HG03108 (cell line): ENCODE data around the gene DNAH7.
"Not testable (repeated sequence)": the region's sequence is repeated elsewhere in the genome, so short reads cannot be mapped to it uniquely, and the experiment has no call there.

Experiments
- ATAC-seq: cut with Tn5 transposase; IDR thresholded peaks from one replicate; pipeline ENCODE4 v1.9.1; 2021; ENCODE audit warnings: moderate library complexity; ENCODE audit not compliant: unreplicated experiment

DNAH7 gene

GRCh38 chr2:196068271-196069209, at the start of gene DNAH7:
Gene DNAH7, minus strand, starts transcription at chr2:196068837. Its CDS starts 126 bp downstream, at chr2:196068711.
- peak; percentile 97 for ATAC-seq

GRCh38 chr2:196117214-196117705, 48.6 kb upstream of the DNAH7 start:
- no peak for ATAC-seq

GRCh38 chr2:196113061-196113974, 44.7 kb upstream of the DNAH7 start:
- ATAC-seq = no peak

GRCh38 chr2:196112418-196113034, 43.9 kb upstream of the DNAH7 start:
- ATAC-seq = no peak

GRCh38 chr2:196108604-196109003, 40.0 kb upstream of the DNAH7 start:
- no peak for ATAC-seq

- no peak for ATAC-seq
These were observed 37.3 kb upstream of the DNAH7 start for GRCh38 chr2:196105951-196106350.

GRCh38 chr2:196104066-196104465, 35.4 kb upstream of the DNAH7 start:
- ATAC-seq = no peak

GRCh38 chr2:196103626-196104025, 35.0 kb upstream of the DNAH7 start:
- ATAC-seq = no peak

- peak; percentile 95 for ATAC-seq
These were observed 32.8 kb upstream of the DNAH7 start for GRCh38 chr2:196101325-196101991.

GRCh38 chr2:196099916-196100315, 31.3 kb upstream of the DNAH7 start:
- no peak for ATAC-seq

GRCh38 chr2:196097864-196098660, 29.4 kb upstream of the DNAH7 start:
- ATAC-seq = no peak

- no peak for ATAC-seq
These were observed 28.5 kb upstream of the DNAH7 start for GRCh38 chr2:196096982-196097745.

- ATAC-seq = no peak
These were observed 27.6 kb upstream of the DNAH7 start for GRCh38 chr2:196096264-196096663.

GRCh38 chr2:196089448-196089847, 20.8 kb upstream of the DNAH7 start:
- not testable (repeated sequence) for ATAC-seq

- no peak for ATAC-seq
These were observed 19.6 kb upstream of the DNAH7 start for GRCh38 chr2:196088203-196088602.

GRCh38 chr2:196086517-196087368, 18.1 kb upstream of the DNAH7 start:
- no peak for ATAC-seq

- no peak for ATAC-seq
These were observed 15.0 kb upstream of the DNAH7 start for GRCh38 chr2:196083601-196084000.

- ATAC-seq = no peak
These were observed 11.9 kb upstream of the DNAH7 start for GRCh38 chr2:196080526-196080925.
